ENCODE results near the gene PPM1L.

PPM1L gene

GRCh38 chr3:160815280-160815679 lies 59.2 kb downstream of the PPM1L start:
- FAIRE-seq (no peak), DNase-seq (ENCODE audit: insufficient read length, low spot score) (no peak)
- TF ChIP-seq CTCF (IDR thresholded peaks at IDR 0.05; ENCODE audit: insufficient read depth, missing control alignments), result no peak

- no peak for FAIRE-seq
- no peak for TF ChIP-seq CTCF (IDR thresholded peaks at IDR 0.05; ENCODE audit: insufficient read depth, missing control alignments)
- DNase-seq (ENCODE audit: insufficient read length, low spot score), result no peak
Measured at GRCh38 chr3:160820022-160820421, 64.0 kb downstream of the PPM1L start.

DNA sequence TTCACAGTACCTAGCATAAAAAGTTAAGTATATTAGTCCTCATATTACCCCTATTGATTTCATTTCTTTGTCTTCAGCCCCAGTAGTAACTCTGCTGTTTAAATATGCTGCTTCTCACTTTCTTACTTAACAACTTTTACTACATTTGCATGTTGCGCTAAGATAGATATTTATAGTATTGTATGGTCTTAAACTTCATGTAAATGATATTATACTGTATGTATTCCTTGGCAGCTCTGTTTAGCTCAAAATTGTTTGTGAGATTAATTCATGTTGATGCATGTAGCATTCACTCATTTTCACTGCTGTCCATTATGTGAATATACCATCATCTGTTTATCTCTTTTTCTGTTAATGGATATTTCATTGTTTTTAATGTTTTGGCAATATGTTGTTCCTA lies 64.4 kb downstream of the PPM1L start:
- no peak for DNase-seq (ENCODE audit: insufficient read length, low spot score)
- no peak for TF ChIP-seq CTCF (IDR thresholded peaks at IDR 0.05; ENCODE audit: insufficient read depth, missing control alignments)
- no peak for FAIRE-seq

GRCh38 chr3:160822936-160823335 lies 66.9 kb downstream of the PPM1L start:
- no peak for TF ChIP-seq CTCF (IDR thresholded peaks at IDR 0.05; ENCODE audit: insufficient read depth, missing control alignments)
- DNase-seq (ENCODE audit: insufficient read length, low spot score), result no peak
- no peak for FAIRE-seq

DNA sequence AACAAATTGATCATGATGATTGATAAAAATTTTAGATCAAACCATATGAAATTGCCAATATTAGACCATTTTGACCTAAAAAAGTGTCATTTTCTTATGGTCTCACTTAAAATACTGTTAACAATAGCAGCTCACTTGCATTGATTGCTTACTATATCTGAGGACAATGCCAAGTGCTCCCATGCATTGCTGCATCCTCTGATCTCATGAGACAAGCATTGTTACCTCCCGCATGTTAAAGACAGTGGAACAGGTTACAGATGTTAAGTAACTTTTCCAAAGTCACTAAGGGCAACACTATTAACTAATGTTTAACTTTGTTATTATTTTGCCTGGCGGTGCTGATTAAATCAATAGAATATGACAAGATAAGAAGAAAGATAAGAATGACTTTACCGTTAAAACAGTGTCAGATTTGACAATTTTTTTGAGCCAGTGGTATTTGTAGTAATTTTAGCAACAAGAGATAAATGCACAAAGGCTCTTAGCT lies 69.3 kb downstream of the PPM1L start:
- FAIRE-seq, result no peak
- no peak for TF ChIP-seq CTCF (IDR thresholded peaks at IDR 0.05; ENCODE audit: insufficient read depth, missing control alignments)
- no peak for DNase-seq (ENCODE audit: insufficient read length, low spot score)

DNA sequence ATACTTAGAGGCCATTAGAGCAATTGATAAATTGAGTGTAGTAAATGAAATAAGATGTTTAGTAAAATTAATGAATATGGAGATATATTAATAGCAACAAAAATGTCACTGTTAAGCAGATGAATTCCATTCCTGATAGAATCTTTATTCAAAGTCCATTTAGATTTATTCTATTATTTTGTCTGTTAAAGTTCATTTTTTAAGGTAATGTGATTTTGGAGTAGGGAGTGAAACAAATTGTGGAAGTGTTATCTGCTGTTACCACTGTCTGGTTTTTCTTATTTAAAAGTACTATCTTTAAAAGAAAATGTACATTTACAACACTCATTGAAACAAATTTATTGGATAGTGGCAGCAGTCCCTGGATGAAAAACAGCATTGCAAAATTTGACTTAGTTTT lies 70.4 kb downstream of the PPM1L start:
- TF ChIP-seq CTCF (IDR thresholded peaks at IDR 0.05; ENCODE audit: insufficient read depth, missing control alignments), result no peak
- FAIRE-seq (no peak), DNase-seq (ENCODE audit: insufficient read length, low spot score) (no peak)

DNA sequence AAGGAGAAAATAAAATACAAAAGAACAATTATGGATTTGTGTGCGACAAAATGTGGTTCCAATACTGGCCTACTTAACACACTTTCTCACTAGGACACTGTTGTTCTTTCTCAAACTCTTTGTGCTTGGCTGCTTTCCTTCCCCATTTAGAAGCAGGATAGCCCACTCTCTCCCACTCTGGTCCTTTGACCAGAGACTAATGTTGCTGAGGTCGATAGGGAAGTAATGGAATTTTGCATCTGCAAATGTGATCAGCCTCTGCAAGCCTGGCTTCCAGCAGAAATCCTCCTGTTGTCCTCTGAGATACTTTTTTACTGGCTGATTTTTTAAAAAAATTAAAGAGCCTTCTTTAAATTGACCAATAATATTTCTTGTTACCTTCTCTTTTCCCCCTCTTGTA lies 71.0 kb downstream of the PPM1L start:
- DNase-seq (ENCODE audit: insufficient read length, low spot score) (no peak), FAIRE-seq (no peak)
- no peak for TF ChIP-seq CTCF (IDR thresholded peaks at IDR 0.05; ENCODE audit: insufficient read depth, missing control alignments)
